CD14-positive monocyte (primary cell): Measurements from ENCODE around the gene MAL. TPM values are rescaled to one million over a fixed set of nuclear protein-coding genes. Genes with fewer than 3 reads are reported as not detected.

Experiments
- DNase-seq, 3 donors: peaks; one replicate each; pipeline ENCODE4 v3.0.0-alpha.2; 2011 to 2022
- H2AFZ ChIP-seq: 2 replicates; pipeline ENCODE4 v1.6.0; 2012; ENCODE audit warnings: mild to moderate bottlenecking, low read depth, low read length, inconsistent platforms; ENCODE audit not compliant: insufficient read depth, poor library complexity, severe bottlenecking
- H3K27ac ChIP-seq, 2 donors: 1 replicate in 1 of 2; 2 replicates in 1 of 2; pipeline ENCODE4 v1.5.1; 2012 to 2013; ENCODE audit warnings: low read length in 2 of 2, control low read depth in 1 of 2, inconsistent platforms in 1 of 2, low read depth in 1 of 2, mild to moderate bottlenecking in 1 of 2
- H3K27me3 ChIP-seq, 2 donors: one replicate each; pipeline versions ENCODE4 v1.6.0 to v1.6.1; 2011 to 2013; ENCODE audit warnings: low read length in 2 of 2; ENCODE audit not compliant: control insufficient read depth in 2 of 2, insufficient read depth in 2 of 2
- H3K36me3 ChIP-seq, 2 donors: replicated peaks in 1 of 2; 1 replicate in 1 of 2; 2 replicates in 1 of 2; pipeline versions ENCODE4 v1.5.1 to v1.6.1; 2012 to 2013; ENCODE audit warnings: low read length in 2 of 2, control low read depth in 1 of 2, inconsistent platforms in 1 of 2, mild to moderate bottlenecking in 1 of 2; ENCODE audit not compliant: insufficient read depth in 2 of 2, control insufficient read depth in 1 of 2
- H3K4me1 ChIP-seq, 2 donors: 1 replicate in 1 of 2; 2 replicates in 1 of 2; pipeline versions ENCODE4 v1.5.1 to v1.6.1; 2012 to 2013; ENCODE audit warnings: low read length in 2 of 2, control low read depth in 1 of 2, inconsistent platforms in 1 of 2, mild to moderate bottlenecking in 1 of 2, moderate library complexity in 1 of 2; ENCODE audit not compliant: insufficient read depth in 2 of 2, control insufficient read depth in 1 of 2
- H3K4me2 ChIP-seq: replicated peaks from 2 replicates; pipeline ENCODE3; 2012; ENCODE audit warnings: low read length, moderate library complexity, mild to moderate bottlenecking; ENCODE audit not compliant: poor library complexity, severe bottlenecking; ENCODE audit errors: extremely low read depth
- H3K4me3 ChIP-seq, 3 experiments: fragments of 200-600 bp in 1 of 3; sonication (generic) in 1 of 3; replicated peaks in 1 of 3; 1 replicate in 2 of 3; 2 replicates in 1 of 3; pipeline ENCODE4 v1.5.1; 2011 to 2013; ENCODE audit warnings: low read length in 3 of 3, mild to moderate bottlenecking in 3 of 3, control low read depth in 2 of 3, low read depth in 2 of 3, inconsistent platforms in 1 of 3, moderate library complexity in 1 of 3
- H3K79me2 ChIP-seq: 2 replicates; pipeline ENCODE4 v1.6.0; 2012; ENCODE audit warnings: mild to moderate bottlenecking, control low read depth, inconsistent platforms, low read length, moderate library complexity; ENCODE audit not compliant: insufficient read depth
- H3K9ac ChIP-seq: 2 replicates; pipeline ENCODE4 v1.6.0; 2017; ENCODE audit warnings: low read length, mild to moderate bottlenecking; ENCODE audit not compliant: insufficient read depth, poor library complexity, severe bottlenecking
- H3K9me3 ChIP-seq, 2 donors: replicated peaks in 1 of 2; 1 replicate in 1 of 2; 2 replicates in 1 of 2; pipeline versions ENCODE4 v1.5.1 to v1.6.1; 2012 to 2013; ENCODE audit warnings: low read length in 2 of 2, control low read depth in 1 of 2; ENCODE audit not compliant: control insufficient read depth in 1 of 2, insufficient read depth in 1 of 2
- H4K20me1 ChIP-seq: 2 replicates; pipeline ENCODE4 v1.6.0; 2012; ENCODE audit warnings: mild to moderate bottlenecking, low read length, control low read depth, moderate library complexity; ENCODE audit not compliant: insufficient read depth
- H3K27ac Mint-ChIP-seq, 7 donors: one replicate each; pipeline ENCODE4 v1.8.0; 2020; ENCODE audit warnings: mild to moderate bottlenecking in 7 of 7, mixed read lengths in 7 of 7, moderate library complexity in 6 of 7, inconsistent platforms in 2 of 7
- H3K27me3 Mint-ChIP-seq, 3 donors: one replicate each; pipeline ENCODE4 v1.8.0; 2021 to 2022; ENCODE audit warnings: low read depth in 3 of 3, mild to moderate bottlenecking in 3 of 3, mixed read lengths in 3 of 3, moderate library complexity in 3 of 3, inconsistent platforms in 1 of 3
- H3K36me3 Mint-ChIP-seq, 2 donors: one replicate each; pipeline ENCODE4 v1.8.0; 2020; ENCODE audit warnings: mixed read lengths in 2 of 2, inconsistent platforms in 1 of 2, mild to moderate bottlenecking in 1 of 2
- H3K4me1 Mint-ChIP-seq: one replicate; pipeline ENCODE4 v1.8.0; 2020; ENCODE audit warnings: mild to moderate bottlenecking, mixed read lengths
- H3K4me3 Mint-ChIP-seq, 2 donors: one replicate each; pipeline ENCODE4 v1.8.0; 2020; ENCODE audit warnings: mild to moderate bottlenecking in 2 of 2, mixed read lengths in 2 of 2, moderate library complexity in 1 of 2
- H3K9me3 Mint-ChIP-seq, 7 donors: one replicate each; pipeline ENCODE4 v1.8.0; 2020 to 2022; ENCODE audit warnings: mixed read lengths in 7 of 7, mild to moderate bottlenecking in 6 of 7, moderate library complexity in 6 of 7, inconsistent platforms in 2 of 7
- WGBS: methylation state at CpG from one replicate; pipeline ENCODE4 v1.1.5; 2013; ENCODE audit warnings: missing lambda C conversion rate; ENCODE audit not compliant: insufficient coverage; 5-methylcytosine and 5-hydroxymethylcytosine counted together
- intact Hi-C, 2 donors: fragments of 100-400 bp; cut with micrococcal nuclease; formaldehyde crosslinking; loops; one replicate each; pipeline versions ENCODE4 v1.15.0 to v1.15.1; 2023
- polyA plus RNA-seq, 3 donors: library from polyadenylated mRNA; depleted of rRNA in 1 of 3; unstranded in 2 of 3; stranded (reverse) in 1 of 3; fragments of 300-500 nt in 2 of 3; fragments of >200 nt in 1 of 3; fragmentation: Illumina TruSeq in 2 of 3; gene quantifications; 1 replicate in 2 of 3; 2 replicates in 1 of 3; pipeline ENCODE4 v1.2.3, GENCODE V29; 2012 to 2021
- TF ChIP-seq, protein P1 (sequence below): fragments of 200-600 bp; IDR thresholded peaks from one replicate; pipeline ENCODE4 v1.8.0; 2022; ENCODE audit warnings: antibody characterized with exemption, mild to moderate bottlenecking

The MAL gene
- polyA plus RNA-seq, 3 donors = 0.39 to 0.48 TPM; not detected in 1

DNA sequence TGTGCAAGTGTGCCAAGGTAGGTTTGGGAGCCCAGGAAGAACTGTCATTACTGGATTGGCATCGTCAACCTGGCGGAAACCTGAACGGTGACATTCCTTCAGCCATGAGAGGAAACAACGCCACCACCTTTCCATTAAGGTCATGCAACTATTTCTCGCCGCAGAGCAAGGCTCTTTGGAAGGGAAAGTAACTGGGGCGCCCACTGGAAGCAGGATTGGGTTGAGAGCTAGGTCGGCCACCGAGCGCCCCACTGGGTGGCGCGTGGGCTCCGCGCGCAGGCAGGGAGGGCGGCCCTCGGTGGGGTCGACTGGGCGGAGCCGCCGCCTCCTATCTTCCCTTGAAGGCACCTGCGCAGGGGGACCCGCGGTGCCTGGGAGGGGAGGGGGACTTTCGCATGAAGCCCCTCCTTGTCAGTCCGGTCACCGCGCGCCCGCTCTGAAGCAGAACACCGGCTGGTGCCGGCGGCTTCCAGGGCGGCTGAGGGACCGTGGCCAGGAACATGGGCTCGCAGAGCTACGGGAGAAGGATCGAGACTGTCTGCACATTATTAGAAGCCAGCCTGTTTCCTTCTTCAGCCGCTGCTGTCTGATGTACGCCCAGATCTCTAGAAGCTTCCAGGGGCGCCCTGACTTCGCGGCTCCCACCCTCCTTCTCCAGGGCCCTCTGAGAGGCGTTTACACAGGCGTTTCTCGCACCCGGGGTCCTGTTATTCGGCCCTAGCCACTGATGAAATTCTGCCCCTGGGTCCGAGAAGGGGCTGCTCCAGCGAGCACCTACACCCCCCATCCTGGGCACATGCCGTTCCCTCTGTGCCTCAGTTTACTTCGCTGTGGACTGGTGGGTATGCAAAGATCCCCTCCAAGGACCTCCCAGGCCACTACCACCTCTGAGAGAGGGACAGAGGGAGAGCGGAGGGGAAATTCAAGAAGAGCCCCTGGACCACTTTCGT is 27.3 kb upstream of the MAL start:
- Histone ChIP-seq H3K4me2 (no peak overlapping the region), H3K27me3 (peaks cover 0 to 6% of the 10 kb centered on the region in 2 donors), H3K9me3 (no peaks in the 10 kb centered on the region), H3K4me1 (no peaks in the 10 kb centered on the region), H3K79me2 (no peaks in the 10 kb centered on the region), H2AFZ (no peak overlapping the region), H3K9ac (no peak overlapping the region), H3K4me3 (no peak overlapping the region), H3K36me3 (no peaks in the 10 kb centered on the region), H4K20me1 (no peaks in the 10 kb centered on the region), H3K27ac (no peak overlapping the region)
- peak overlapping the region in 1 of 2 donors; percentile 49 for H3K4me3 Mint-ChIP-seq
- WGBS = 18% methylated on average over 41 of the region's 54 CpGs
- TF ChIP-seq, protein P1, sequence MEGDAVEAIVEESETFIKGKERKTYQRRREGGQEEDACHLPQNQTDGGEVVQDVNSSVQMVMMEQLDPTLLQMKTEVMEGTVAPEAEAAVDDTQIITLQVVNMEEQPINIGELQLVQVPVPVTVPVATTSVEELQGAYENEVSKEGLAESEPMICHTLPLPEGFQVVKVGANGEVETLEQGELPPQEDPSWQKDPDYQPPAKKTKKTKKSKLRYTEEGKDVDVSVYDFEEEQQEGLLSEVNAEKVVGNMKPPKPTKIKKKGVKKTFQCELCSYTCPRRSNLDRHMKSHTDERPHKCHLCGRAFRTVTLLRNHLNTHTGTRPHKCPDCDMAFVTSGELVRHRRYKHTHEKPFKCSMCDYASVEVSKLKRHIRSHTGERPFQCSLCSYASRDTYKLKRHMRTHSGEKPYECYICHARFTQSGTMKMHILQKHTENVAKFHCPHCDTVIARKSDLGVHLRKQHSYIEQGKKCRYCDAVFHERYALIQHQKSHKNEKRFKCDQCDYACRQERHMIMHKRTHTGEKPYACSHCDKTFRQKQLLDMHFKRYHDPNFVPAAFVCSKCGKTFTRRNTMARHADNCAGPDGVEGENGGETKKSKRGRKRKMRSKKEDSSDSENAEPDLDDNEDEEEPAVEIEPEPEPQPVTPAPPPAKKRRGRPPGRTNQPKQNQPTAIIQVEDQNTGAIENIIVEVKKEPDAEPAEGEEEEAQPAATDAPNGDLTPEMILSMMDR = no peak
- no peak overlapping the region for H3K27ac Mint-ChIP-seq
- intact Hi-C loops = no loop called here
- H3K27me3 Mint-ChIP-seq = peaks cover 14 to 26% (median 21%) of the 10 kb centered on the region in 3 donors
- no peaks in the 10 kb centered on the region for H3K36me3 Mint-ChIP-seq
- no peaks in the 10 kb centered on the region for H3K9me3 Mint-ChIP-seq
- no peaks in the 10 kb centered on the region for H3K4me1 Mint-ChIP-seq
- no peak for DNase-seq

DNA sequence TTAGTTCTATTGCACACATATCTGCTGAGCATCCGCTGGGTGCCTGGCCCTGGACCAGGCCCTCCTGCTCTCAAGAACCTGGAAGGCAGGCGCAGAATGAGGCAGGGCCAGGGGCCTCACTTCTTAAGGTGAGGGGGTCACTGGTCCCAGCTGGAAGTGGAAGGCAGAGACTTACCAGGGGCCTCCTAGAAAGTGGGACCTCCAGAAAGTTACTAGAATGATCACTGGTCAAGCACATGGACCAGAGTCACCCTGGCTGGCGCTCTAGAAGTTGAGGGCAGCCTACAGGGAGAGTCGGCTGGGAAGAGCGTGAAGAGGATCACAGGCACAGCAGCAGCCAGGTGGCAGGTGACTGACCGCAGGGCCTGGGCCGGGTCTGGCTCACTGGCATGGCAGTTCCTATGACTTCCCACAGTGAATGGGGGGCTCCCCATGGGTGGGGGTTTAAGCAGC is 26.1 kb upstream of the MAL start:
- Histone ChIP-seq H4K20me1 (no peaks in the 10 kb centered on the region), H3K27ac (no peak overlapping the region), H3K4me1 (no peaks in the 10 kb centered on the region), H3K36me3 (no peaks in the 10 kb centered on the region), H2AFZ (no peak overlapping the region), H3K9me3 (no peaks in the 10 kb centered on the region), H3K4me2 (no peak overlapping the region), H3K9ac (no peak overlapping the region), H3K27me3 (peaks cover 0 to 6% of the 10 kb centered on the region in 2 donors), H3K79me2 (no peaks in the 10 kb centered on the region), H3K4me3 (no peak overlapping the region)
- Mint-ChIP-seq H3K27ac (no peak overlapping the region), H3K36me3 (no peaks in the 10 kb centered on the region), H3K9me3 (no peaks in the 10 kb centered on the region), H3K4me1 (no peaks in the 10 kb centered on the region), H3K4me3 (no peak overlapping the region), H3K27me3 (peaks cover 12 to 26% (median 25%) of the 10 kb centered on the region in 3 donors)
- TF ChIP-seq, protein P1 = no peak
- WGBS = 92% methylated on average over 7 of the region's 7 CpGs
- DNase-seq = no peak
- intact Hi-C loops = no loop called here
